H1 (cell line): ENCODE data around the gene CRTC3. TPM values are rescaled to one million over a fixed set of nuclear protein-coding genes. Genes with fewer than 3 reads are reported as not detected.

Source experiments
- CTCF ChIA-PET: fragments of 300-600 bp; sonication (Branson Sonifier 250); formaldehyde crosslinking; loops from one replicate; lab custom pipeline; 2021; ENCODE audit not compliant: partially characterized antibody; lab: Charles Lee
- POLR2A ChIA-PET: fragments of 300-600 bp; sonication (Branson Sonifier 250); formaldehyde crosslinking; loops from one replicate; lab custom pipeline; 2021; ENCODE audit warnings: inconsistent platforms; ENCODE audit not compliant: partially characterized antibody; lab: Charles Lee
- DNase-seq, 2 experiments: peaks; one replicate each; pipeline versions ENCODE4 v3.0.0 to v3.0.0-alpha.2; 2010 to 2022; ENCODE audit warnings: low spot score in 2 of 2, low read depth in 1 of 2, mixed read lengths in 1 of 2
- FAIRE-seq: peaks from 2 replicates; lab custom pipeline; 2011; peaks lifted over from hg19 to GRCh38; lab: Jason Lieb, UNC
- H2AFZ ChIP-seq: 2 replicates; pipeline ENCODE4 v1.8.1; 2012; ENCODE audit warnings: low read length, inconsistent platforms
- H2AK5ac ChIP-seq: 2 replicates; pipeline ENCODE4 v1.6.1; 2013; ENCODE audit warnings: low read depth, low read length
- H2BK120ac ChIP-seq: replicated peaks from 2 replicates; pipeline ENCODE3; 2013; ENCODE audit warnings: low read depth, low read length, inconsistent platforms
- H2BK12ac ChIP-seq: 2 replicates; pipeline ENCODE4 v1.6.1; 2013; ENCODE audit warnings: low read depth, low read length
- H2BK15ac ChIP-seq: 2 replicates; pipeline ENCODE4 v1.6.1; 2013; ENCODE audit warnings: low read length
- H2BK20ac ChIP-seq: 2 replicates; pipeline ENCODE4 v1.6.1; 2013; ENCODE audit warnings: low read length
- H2BK5ac ChIP-seq: 2 replicates; pipeline ENCODE4 v1.6.1; 2013; ENCODE audit warnings: low read depth, low read length
- H3K14ac ChIP-seq: 2 replicates; pipeline ENCODE4 v1.6.1; 2013; ENCODE audit warnings: inconsistent platforms; ENCODE audit not compliant: insufficient read length
- H3K18ac ChIP-seq: 2 replicates; pipeline ENCODE4 v1.6.1; 2013; ENCODE audit warnings: low read length; ENCODE audit errors: extremely low read depth
- H3K23ac ChIP-seq: 2 replicates; pipeline ENCODE4 v1.6.1; 2013; ENCODE audit warnings: inconsistent platforms; ENCODE audit not compliant: insufficient read length
- H3K23me2 ChIP-seq: 2 replicates; pipeline ENCODE4 v1.6.1; 2013; ENCODE audit warnings: low read depth, low read length
- H3K27ac ChIP-seq: 2 replicates; pipeline ENCODE4 v1.6.1; 2011; ENCODE audit warnings: low read depth, low read length, inconsistent platforms
- H3K27me3 ChIP-seq, 4 experiments: replicated peaks in 1 of 4; 1 replicate in 1 of 4; 2 replicates in 3 of 4; pipeline versions ENCODE4 v1.6.1 to v1.8.1; 2011 to 2013; ENCODE audit warnings: low read length in 3 of 4, mild to moderate bottlenecking in 3 of 4, inconsistent platforms in 2 of 4, mixed read lengths in 2 of 4, moderate library complexity in 1 of 4; ENCODE audit not compliant: control insufficient read depth in 3 of 4, insufficient read depth in 3 of 4; ENCODE audit errors: extremely low read depth in 1 of 4
- H3K36me3 ChIP-seq, 4 experiments: 2 replicates each; pipeline versions ENCODE4 v1.6.1 to v1.8.1; 2011 to 2013; ENCODE audit warnings: mild to moderate bottlenecking in 4 of 4, low read length in 3 of 4, moderate library complexity in 2 of 4, control low read depth in 1 of 4, inconsistent platforms in 1 of 4; ENCODE audit not compliant: insufficient read depth in 4 of 4, control insufficient read depth in 2 of 4
- H3K4ac ChIP-seq: replicated peaks from 2 replicates; pipeline ENCODE3; 2013; ENCODE audit warnings: low read length, low read depth, mixed read lengths, inconsistent platforms; ENCODE audit not compliant: insufficient read length
- H3K4me1 ChIP-seq, 4 experiments: replicated peaks in 1 of 4; 1 replicate in 1 of 4; 2 replicates in 3 of 4; pipeline versions ENCODE4 v1.6.1 to v1.8.1; 2011 to 2013; ENCODE audit warnings: low read length in 3 of 4, inconsistent platforms in 2 of 4, mixed read lengths in 1 of 4; ENCODE audit not compliant: insufficient read depth in 4 of 4, control insufficient read depth in 3 of 4
- H3K4me2 ChIP-seq, 2 experiments: 2 replicates each; pipeline versions ENCODE4 v1.6.1 to v1.8.1; 2011 to 2013; ENCODE audit warnings: low read depth in 2 of 2, low read length in 2 of 2, control low read depth in 1 of 2, inconsistent platforms in 1 of 2, mild to moderate bottlenecking in 1 of 2; ENCODE audit not compliant: insufficient read depth in 1 of 2
- H3K4me3 ChIP-seq, 4 experiments: fragments of 200-600, 300-600 bp in 1 of 4; sonication (generic), shearing (Covaris generic), sonication (Bioruptor Twin) in 1 of 4; 2 replicates each; pipeline versions ENCODE4 v1.5.1 to v1.8.1; 2011 to 2016; ENCODE audit warnings: low read length in 4 of 4, low read depth in 3 of 4, control low read depth in 2 of 4, inconsistent platforms in 2 of 4, mild to moderate bottlenecking in 2 of 4, mixed read lengths in 1 of 4, moderate library complexity in 1 of 4; ENCODE audit not compliant: insufficient read depth in 2 of 4; ENCODE audit errors: extremely low read depth in 1 of 4
- H3K56ac ChIP-seq: replicated peaks from 2 replicates; pipeline ENCODE3; 2013; ENCODE audit warnings: low read depth, mild to moderate bottlenecking, mixed read lengths, low read length, inconsistent platforms; ENCODE audit not compliant: insufficient read length
- H3K79me1 ChIP-seq: 2 replicates; pipeline ENCODE4 v1.6.1; 2013; ENCODE audit warnings: low read depth, low read length, control low read depth
- H3K79me2 ChIP-seq, 2 experiments: 2 replicates each; pipeline versions ENCODE4 v1.6.1 to v1.8.1; 2012 to 2013; ENCODE audit warnings: low read length in 2 of 2, mild to moderate bottlenecking in 2 of 2, inconsistent platforms in 1 of 2; ENCODE audit not compliant: insufficient read depth in 2 of 2, control insufficient read depth in 1 of 2
- H3K9ac ChIP-seq, 4 experiments: replicated peaks in 1 of 4; 1 replicate in 1 of 4; 2 replicates in 3 of 4; pipeline versions ENCODE4 v1.6.1 to v1.8.1; 2011 to 2013; ENCODE audit warnings: low read depth in 3 of 4, low read length in 3 of 4, control low read depth in 2 of 4, mild to moderate bottlenecking in 2 of 4, moderate library complexity in 2 of 4, inconsistent platforms in 1 of 4; ENCODE audit errors: extremely low read depth in 1 of 4
- H3K9me3 ChIP-seq, 2 experiments: 2 replicates each; pipeline versions ENCODE4 v1.6.1 to v1.8.1; 2012 to 2013; ENCODE audit warnings: mild to moderate bottlenecking in 2 of 2, moderate library complexity in 2 of 2, control low read depth in 1 of 2, inconsistent platforms in 1 of 2, low read depth in 1 of 2, low read length in 1 of 2, mixed read lengths in 1 of 2; ENCODE audit not compliant: insufficient read depth in 2 of 2
- H4K20me1 ChIP-seq, 2 experiments: replicated peaks in 1 of 2; 2 replicates each; pipeline versions ENCODE3 to v1.8.1; 2011 to 2013; ENCODE audit warnings: inconsistent platforms in 2 of 2, low read length in 2 of 2, mild to moderate bottlenecking in 1 of 2; ENCODE audit not compliant: insufficient read depth in 2 of 2, control insufficient read depth in 1 of 2
- H4K5ac ChIP-seq: 2 replicates; pipeline ENCODE4 v1.6.1; 2013; ENCODE audit warnings: low read length, low read depth, mixed read lengths, inconsistent platforms; ENCODE audit not compliant: insufficient read length
- H4K8ac ChIP-seq: 2 replicates; pipeline ENCODE4 v1.8.0; 2013; ENCODE audit warnings: mild to moderate bottlenecking, moderate library complexity, low read length, inconsistent platforms; ENCODE audit not compliant: insufficient read depth; ENCODE audit errors: extremely low read depth
- H4K91ac ChIP-seq: replicated peaks from 2 replicates; pipeline ENCODE3; 2013; ENCODE audit warnings: low read length, mixed read lengths, inconsistent platforms; ENCODE audit not compliant: insufficient read length
- ATF3 ChIP-seq: IDR thresholded peaks from 2 replicates; pipeline ENCODE4 v1.6.1; 2011; ENCODE audit warnings: low read depth, mild to moderate bottlenecking, low read length; ENCODE audit not compliant: insufficient read depth
- CBX5 ChIP-seq: fragments of 300-800, 300-1000 bp; sonication (generic); IDR thresholded peaks from 2 replicates; pipeline ENCODE4 v1.7.1; 2016; ENCODE audit warnings: antibody characterized with exemption, low read length, low read depth
- SIN3A ChIP-seq, 2 experiments: IDR thresholded peaks in 1 of 2; conservative IDR thresholded peaks in 1 of 2; 2 replicates each; pipeline ENCODE4 v1.6.1; 2011 to 2012; ENCODE audit warnings: low read length in 2 of 2, improper control_type of control experiment in 1 of 2, low read depth in 1 of 2, mild to moderate bottlenecking in 1 of 2
- SP4 ChIP-seq: IDR thresholded peaks from 2 replicates; pipeline ENCODE4 v1.6.1; 2012; ENCODE audit warnings: low read length, inconsistent platforms
- TAF1 ChIP-seq: IDR thresholded peaks from 2 replicates; pipeline ENCODE4 v1.6.1; 2011; ENCODE audit warnings: mild to moderate bottlenecking, low read depth, low read length
- WGBS, 2 experiments: shearing (Covaris generic) in 1 of 2; methylation state at CpG; one replicate each; pipeline versions ENCODE4 v1.1.6 to v1.1.7; 2013 to 2015; ENCODE audit warnings: low lambda C conversion rate in 2 of 2, mixed read lengths in 2 of 2, inconsistent platforms in 1 of 2, low coverage in 1 of 2, missing lambda C conversion rate in 1 of 2; ENCODE audit not compliant: insufficient replicate concordance in 2 of 2, insufficient coverage in 1 of 2, insufficient read length in 1 of 2; ENCODE audit errors: extremely low coverage in 1 of 2, missing lambda C conversion rate in 1 of 2; 5-methylcytosine and 5-hydroxymethylcytosine counted together
- polyA plus RNA-seq, 7 experiments: library from polyadenylated mRNA; depleted of rRNA in 3 of 7; stranded (reverse) in 5 of 7; unstranded in 2 of 7; fragments of >200 nt in 5 of 7; fragments of 200-250 nt in 2 of 7; gene quantifications; 1 replicate in 5 of 7; 2 replicates in 1 of 7; 4 replicates in 1 of 7; pipeline versions ENCODE4 v1.2.1 to v1.2.3, GENCODE V29; 2011 to 2013; ENCODE audit warnings: missing spikeins in 2 of 7, mixed read lengths in 2 of 7
- total RNA-seq: library from RNA; stranded (reverse); fragmentation: NEBNext Ultra II Directional; extraction: Animal tissue kit (Norgen Biotek cat#: 25700); gene quantifications from 2 replicates; pipeline ENCODE4 v1.2.1, GENCODE V29; 2021

The CRTC3 gene
- total and polyA plus RNA-seq, 2 of the 8 experiments (the other 6 are each of a cell fraction or from before 2014, with no cell fraction given) = 5.0 to 5.3 TPM

DNA sequence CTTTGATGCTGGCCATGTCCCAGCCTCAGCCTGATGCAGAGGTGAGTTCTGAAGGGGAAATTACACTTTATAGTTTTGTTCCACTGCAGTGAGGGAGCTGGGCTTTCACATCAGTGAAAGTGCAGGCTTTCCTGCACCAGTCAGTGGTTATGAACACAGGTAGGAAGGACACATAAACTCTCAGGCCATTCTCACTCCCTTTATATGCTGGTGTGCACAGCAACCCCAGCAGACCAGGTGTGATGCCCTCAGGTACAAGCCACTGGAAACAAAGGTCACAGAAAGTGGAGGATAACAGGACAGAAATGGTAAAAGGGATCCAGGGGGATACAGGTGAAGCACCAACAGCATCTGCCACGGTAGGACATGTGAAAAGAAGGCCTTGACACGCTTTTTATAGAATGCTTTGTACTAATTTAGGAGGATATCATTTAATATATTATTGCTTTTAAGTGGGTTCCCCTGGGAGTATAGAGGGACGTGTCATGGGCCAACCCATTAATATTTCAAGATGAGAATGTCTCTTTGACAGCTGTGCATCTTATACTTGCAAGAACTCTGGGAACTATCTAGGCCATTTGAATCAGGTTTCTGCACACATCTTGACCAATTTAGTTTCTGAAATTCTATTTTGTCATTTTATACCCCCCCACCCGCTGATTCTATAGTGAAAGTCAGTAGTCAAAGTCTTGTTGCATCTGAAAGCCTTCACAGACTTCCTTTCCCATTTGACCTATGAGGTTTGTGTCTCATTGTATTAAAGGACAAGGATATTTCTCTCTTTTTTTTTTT is 162.5 kb downstream of the CRTC3 start:
- H3K23me2 ChIP-seq = no peaks in the 10 kb centered on the region
- H3K4me2 ChIP-seq = no peak overlapping the region
- no peak overlapping the region for H3K4me3 ChIP-seq
- no peaks in the 10 kb centered on the region for H3K79me2 ChIP-seq
- no peak overlapping the region for H2BK20ac ChIP-seq
- H3K4me1 ChIP-seq = no peaks in the 10 kb centered on the region
- no peak overlapping the region for H2BK120ac ChIP-seq
- ChIA-PET CTCF (interaction anchor here (0.6 to 1.4 kb wide), 6 partner anchors 10 to 471 kb away, joined by 3 to 5 read pairs (median 3); no protein-coding TSS in a partner anchor), POLR2A (no interaction called here)
- no peak overlapping the region for H2AK5ac ChIP-seq
- H2BK5ac ChIP-seq = no peak overlapping the region
- H3K27me3 ChIP-seq = no peaks in the 10 kb centered on the region
- no peak overlapping the region for H2AFZ ChIP-seq
- no peak overlapping the region for H2BK12ac ChIP-seq
- H3K9ac ChIP-seq = peak overlapping the region in 1 of 4 experiments; percentile 27; a peak in 1 of 7 replicates
- H2BK15ac ChIP-seq = no peak overlapping the region
- no peak overlapping the region for H4K8ac ChIP-seq
- H3K23ac ChIP-seq = no peak overlapping the region
- FAIRE-seq (no peak), DNase-seq (no peak)
- H3K4ac ChIP-seq = no peak overlapping the region
- H3K18ac ChIP-seq = no peak overlapping the region
- no peaks in the 10 kb centered on the region for H4K20me1 ChIP-seq
- H3K27ac ChIP-seq = no peak overlapping the region
- H4K91ac ChIP-seq = no peak overlapping the region
- no peak for TF ChIP-seq SP4
- no peak for TF ChIP-seq ATF3
- TF ChIP-seq CBX5 = no peak
- TF ChIP-seq SIN3A (conservative IDR thresholded peaks at IDR 0.05 in 1 of 2, IDR thresholded peaks at IDR 0.05 in 1 of 2; ENCODE audit: low read depth in 1 of 2, low read length in 2 of 2) = no peak
- no peak for TF ChIP-seq TAF1
- H3K56ac ChIP-seq = no peak overlapping the region
- H3K36me3 ChIP-seq = no peaks in the 10 kb centered on the region
- 0 out of 4 replicates have a peak, but pooled peaks cover 0 to 2% of the 10 kb centered on the region in 2 experiments for H3K9me3 ChIP-seq
- no peak overlapping the region for H3K14ac ChIP-seq
- H4K5ac ChIP-seq = no peak overlapping the region
- 86% methylated on average over 4 of the region's 4 CpGs; no CpG with 5 or more reads in 1 of the 2 experiments for WGBS, 2 experiments
- no peaks in the 10 kb centered on the region for H3K79me1 ChIP-seq
